ENCODE measurements around the gene HCN3.
"Not testable (repeated sequence)": the region's sequence is repeated elsewhere in the genome, so short reads cannot be mapped to it uniquely, and the experiment has no call there.

Gene HCN3

DNA sequence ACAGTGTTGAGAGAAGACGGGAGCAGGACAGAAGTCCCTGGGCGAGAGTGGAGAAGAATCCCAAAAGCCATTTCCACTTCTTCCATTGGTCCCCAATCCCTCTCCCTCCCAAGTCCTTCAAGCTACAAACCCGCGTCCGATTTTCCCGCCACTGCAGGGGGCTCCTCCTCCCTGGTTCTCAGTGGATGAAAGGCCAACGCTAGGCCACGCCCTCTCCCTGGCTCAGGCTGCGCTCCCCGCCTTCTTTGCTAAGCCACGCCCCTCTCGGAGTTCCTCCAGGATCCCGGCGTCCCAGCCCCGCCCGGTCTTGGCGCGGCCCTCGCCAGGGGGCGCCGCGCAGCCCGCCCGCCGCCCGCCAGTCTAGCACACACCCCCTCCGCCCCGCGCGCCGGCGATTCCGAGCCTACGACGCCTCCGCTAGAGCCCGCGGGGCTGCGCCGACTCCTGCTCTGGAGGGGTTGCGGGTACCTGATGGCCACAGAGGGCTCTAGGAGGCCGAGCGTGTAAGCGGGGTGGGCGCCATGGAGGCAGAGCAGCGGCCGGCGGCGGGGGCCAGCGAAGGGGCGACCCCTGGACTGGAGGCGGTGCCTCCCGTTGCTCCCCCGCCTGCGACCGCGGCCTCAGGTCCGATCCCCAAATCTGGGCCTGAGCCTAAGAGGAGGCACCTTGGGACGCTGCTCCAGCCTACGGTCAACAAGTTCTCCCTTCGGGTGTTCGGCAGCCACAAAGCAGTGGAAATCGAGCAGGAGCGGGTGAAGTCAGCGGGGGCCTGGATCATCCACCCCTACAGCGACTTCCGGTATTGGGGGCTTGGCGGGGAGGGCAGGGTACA is at the start of gene HCN3:
TSS of gene HCN3 (plus strand) at position 394 of the 832 bp plus-strand sequence. CDS start at position 522, 128 bp downstream.
- Mint-ChIP-seq H3K9me3 (ENCODE audit: low read depth) (no peaks in the 10 kb centered on the region), H3K27ac (peak within 1 kb of the TSS; percentile 22), H3K36me3 (peaks cover 5% of the 10 kb centered on the region), H3K4me3 (peak within 1 kb of the TSS; percentile 82), H3K4me1 (ENCODE audit: low read depth) (peaks cover 31% of the 10 kb centered on the region), H3K27me3 (no peaks in the 10 kb centered on the region)

DNA sequence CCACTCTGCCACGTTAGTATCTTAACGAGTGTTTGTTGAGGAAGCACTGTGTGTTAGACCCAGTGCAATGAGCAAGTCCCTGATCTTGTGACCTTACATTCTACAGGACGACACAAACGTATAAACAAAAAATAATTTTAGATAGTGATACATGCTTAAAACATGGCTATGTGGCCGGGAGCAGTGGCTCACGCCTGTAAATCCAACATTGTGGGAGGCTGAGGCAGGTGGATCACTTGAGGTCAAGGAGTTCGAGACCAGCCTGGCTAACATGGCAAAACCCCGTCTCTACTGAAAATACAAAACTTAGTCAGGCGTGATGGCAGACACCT is 49.2 kb upstream of the HCN3 start:
- Mint-ChIP-seq H3K36me3 (no peaks in the 10 kb centered on the region), H3K27me3 (no peaks in the 10 kb centered on the region), H3K4me1 (ENCODE audit: low read depth) (peaks cover 21% of the 10 kb centered on the region), H3K9me3 (ENCODE audit: low read depth) (no peaks in the 10 kb centered on the region), H3K4me3 (peak overlapping the region; percentile 91), H3K27ac (peak overlapping the region; percentile 98)

DNA sequence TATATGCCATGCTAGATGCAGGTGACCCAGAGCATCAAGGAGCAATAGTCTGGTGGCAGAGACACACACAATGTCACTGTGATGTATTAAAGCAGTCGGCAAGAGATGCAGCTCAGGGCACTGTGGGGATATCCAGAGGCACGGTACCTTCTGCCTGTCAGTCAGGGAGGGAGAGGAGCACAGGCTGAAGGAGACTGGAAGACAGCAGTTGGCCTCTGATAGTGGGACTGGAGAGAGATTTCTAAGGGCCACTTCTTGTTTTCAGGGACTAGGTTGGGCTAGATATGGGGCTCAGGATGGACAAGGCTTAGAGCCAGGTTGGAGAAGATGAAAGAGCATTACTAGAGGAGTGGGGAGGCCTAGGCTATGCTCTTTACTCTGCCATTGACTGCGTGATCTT is 46.0 kb upstream of the HCN3 start:
- not testable (repeated sequence) for H3K4me3 Mint-ChIP-seq; H3K36me3 Mint-ChIP-seq; H3K27me3 Mint-ChIP-seq; H3K9me3 Mint-ChIP-seq (ENCODE audit: low read depth)
- Mint-ChIP-seq H3K4me1 (ENCODE audit: low read depth) (peaks cover 16% of the 10 kb centered on the region), H3K27ac (peak overlapping the region; percentile 4)

DNA sequence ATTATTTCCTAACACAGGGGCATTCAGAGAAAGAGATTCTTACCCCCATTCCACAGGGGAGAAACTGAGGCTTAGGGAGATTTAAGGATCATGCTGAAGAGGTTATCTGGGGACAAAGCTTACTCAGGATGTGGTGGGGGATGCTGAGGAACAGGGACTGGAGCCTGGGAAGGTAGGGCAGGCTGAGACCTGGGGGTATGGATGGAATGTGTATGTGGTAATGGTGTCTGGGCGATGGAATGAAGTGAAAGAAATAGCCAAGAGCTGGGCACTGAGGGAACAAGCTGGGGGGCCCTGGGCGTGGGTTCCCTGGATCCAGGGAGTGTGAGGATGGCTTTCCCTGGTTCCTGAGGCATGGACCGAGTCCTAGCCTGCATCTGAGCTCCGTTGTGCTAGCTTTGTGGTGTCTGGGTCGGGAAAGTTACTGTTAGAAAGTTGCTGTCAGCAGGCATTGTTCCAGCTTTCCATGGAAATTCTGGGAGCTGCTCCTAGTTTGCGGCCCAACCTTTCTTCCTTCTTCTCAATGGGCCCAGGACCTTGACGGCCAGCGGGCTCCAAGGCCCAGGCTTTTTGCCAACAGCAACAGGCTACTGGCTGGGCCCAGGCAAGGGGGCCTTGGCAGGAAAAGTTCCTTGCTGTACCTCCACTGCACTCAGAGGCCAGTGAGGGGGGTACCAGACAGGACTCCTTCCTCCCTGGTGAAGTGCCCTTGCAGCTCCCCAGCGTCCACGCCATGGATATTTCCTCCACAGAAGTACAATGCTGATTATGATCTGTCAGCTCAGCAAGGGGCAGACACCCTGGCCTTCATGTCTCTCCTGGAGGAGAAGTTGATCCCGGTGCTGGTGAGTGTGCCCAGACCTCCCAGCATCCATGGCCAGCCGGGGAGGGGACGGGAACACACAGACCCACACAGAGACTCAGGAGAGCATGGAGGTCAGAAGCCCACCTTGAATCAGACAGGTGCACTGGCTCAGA is 45.0 kb upstream of the HCN3 start:
- H3K9me3 Mint-ChIP-seq (ENCODE audit: low read depth); H3K4me3 Mint-ChIP-seq; H3K27me3 Mint-ChIP-seq; H3K27ac Mint-ChIP-seq; H3K36me3 Mint-ChIP-seq: not testable (repeated sequence)
- peaks cover 11% of the 10 kb centered on the region for H3K4me1 Mint-ChIP-seq (ENCODE audit: low read depth)

DNA sequence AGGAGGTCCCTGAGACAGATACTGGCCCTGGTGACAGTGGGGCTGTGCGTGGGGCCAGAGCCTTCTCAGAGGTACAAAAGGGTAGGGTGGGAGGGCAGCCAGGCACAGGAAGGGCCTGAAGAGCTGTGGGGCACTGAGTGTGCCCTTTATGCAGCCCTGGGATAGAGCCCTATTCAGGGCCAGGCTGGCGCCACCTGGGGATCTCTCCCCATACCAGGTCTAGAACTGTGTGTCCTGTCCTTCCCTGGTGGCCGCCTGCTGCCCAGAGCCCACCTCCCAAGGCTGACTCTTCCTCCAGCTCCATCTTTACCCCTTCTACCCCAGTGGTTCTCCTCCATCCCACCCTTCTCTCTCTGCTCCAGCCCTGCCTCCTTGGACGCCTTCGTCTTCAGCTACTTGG is 43.8 kb upstream of the HCN3 start:
- not testable (repeated sequence) for H3K27ac Mint-ChIP-seq; H3K4me1 Mint-ChIP-seq (ENCODE audit: low read depth); H3K36me3 Mint-ChIP-seq; H3K9me3 Mint-ChIP-seq (ENCODE audit: low read depth); H3K27me3 Mint-ChIP-seq; H3K4me3 Mint-ChIP-seq

DNA sequence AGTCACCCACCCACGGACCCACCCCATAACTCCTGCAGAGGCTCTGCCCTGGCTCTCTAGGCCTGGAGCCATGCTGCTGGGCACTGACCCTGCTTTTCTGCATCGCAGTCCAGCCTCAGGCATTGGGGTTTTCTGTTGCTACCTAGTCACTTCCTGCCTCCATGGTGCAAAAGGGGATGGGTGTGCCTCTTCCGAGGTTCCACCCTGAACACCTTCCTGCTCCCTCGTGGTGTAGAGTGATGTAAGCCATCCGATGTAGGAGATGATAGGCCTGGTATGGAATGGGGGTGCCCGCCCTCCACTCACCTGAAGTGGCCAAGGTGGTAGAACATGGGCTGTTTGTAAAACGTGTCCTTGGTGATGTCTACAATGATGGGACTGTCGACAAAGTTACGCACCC is 41.9 kb upstream of the HCN3 start:
- H3K27me3 Mint-ChIP-seq; H3K9me3 Mint-ChIP-seq (ENCODE audit: low read depth); H3K4me3 Mint-ChIP-seq; H3K27ac Mint-ChIP-seq; H3K36me3 Mint-ChIP-seq: not testable (repeated sequence)
- H3K4me1 Mint-ChIP-seq (ENCODE audit: low read depth) = peaks cover 11% of the 10 kb centered on the region

DNA sequence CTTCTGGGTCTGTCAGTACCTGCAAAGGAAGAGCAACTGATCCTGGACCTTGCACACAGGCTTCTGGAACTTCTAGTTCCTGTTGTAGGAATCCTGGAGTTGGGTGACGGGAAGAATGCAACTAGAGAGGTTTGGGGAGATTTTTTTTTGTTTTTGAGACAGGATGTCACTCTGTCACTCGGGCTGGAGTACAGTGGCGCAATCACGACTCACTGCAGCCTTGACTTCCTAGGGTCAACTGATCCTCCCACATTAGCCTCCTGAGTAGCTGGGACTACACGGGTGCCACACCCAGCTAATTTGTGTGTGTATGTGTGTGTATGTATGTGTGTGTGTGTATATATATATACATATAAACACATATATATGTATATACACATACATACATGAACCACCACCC is 40.8 kb upstream of the HCN3 start:
- no peaks in the 10 kb centered on the region for H3K36me3 Mint-ChIP-seq
- no peak overlapping the region for H3K27ac Mint-ChIP-seq
- H3K4me3 Mint-ChIP-seq = no peak overlapping the region
- peaks cover 21% of the 10 kb centered on the region for H3K4me1 Mint-ChIP-seq (ENCODE audit: low read depth)
- no peaks in the 10 kb centered on the region for H3K27me3 Mint-ChIP-seq
- no peaks in the 10 kb centered on the region for H3K9me3 Mint-ChIP-seq (ENCODE audit: low read depth)

DNA sequence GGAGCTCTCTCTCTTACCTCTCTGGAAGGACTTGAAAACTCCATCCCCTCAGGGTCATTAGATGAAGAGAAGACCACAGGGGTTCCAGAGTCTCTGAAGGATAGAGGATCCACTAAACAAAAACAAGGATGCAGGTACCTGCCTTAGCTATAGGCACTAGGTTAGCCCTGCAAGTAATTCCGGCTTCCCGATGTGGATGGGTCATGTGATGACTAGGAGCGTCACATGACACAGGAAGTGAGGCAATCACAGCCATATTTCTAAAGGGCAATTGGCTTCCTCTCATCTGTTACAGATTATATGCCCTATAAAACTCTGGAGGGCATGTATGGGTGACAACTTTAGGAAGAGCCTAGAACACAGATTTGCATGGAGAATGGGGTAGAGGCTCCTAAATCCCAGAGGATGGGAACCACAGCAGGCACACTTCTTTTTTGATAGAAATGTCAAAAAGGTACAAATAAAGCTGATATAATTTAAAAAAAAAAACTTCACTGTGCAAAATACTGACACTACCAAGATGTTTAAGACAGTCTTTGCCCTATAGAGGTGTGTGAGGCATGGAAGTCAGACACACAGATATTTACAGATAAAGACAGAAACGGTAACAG is 36.1 kb upstream of the HCN3 start:
- H3K4me1 Mint-ChIP-seq (ENCODE audit: low read depth) = peaks cover 45% of the 10 kb centered on the region
- no peaks in the 10 kb centered on the region for H3K27me3 Mint-ChIP-seq
- H3K9me3 Mint-ChIP-seq (ENCODE audit: low read depth) = no peaks in the 10 kb centered on the region
- H3K27ac Mint-ChIP-seq = peak overlapping the region; percentile 85
- peak overlapping the region; percentile 87 for H3K4me3 Mint-ChIP-seq
- H3K36me3 Mint-ChIP-seq = no peaks in the 10 kb centered on the region

DNA sequence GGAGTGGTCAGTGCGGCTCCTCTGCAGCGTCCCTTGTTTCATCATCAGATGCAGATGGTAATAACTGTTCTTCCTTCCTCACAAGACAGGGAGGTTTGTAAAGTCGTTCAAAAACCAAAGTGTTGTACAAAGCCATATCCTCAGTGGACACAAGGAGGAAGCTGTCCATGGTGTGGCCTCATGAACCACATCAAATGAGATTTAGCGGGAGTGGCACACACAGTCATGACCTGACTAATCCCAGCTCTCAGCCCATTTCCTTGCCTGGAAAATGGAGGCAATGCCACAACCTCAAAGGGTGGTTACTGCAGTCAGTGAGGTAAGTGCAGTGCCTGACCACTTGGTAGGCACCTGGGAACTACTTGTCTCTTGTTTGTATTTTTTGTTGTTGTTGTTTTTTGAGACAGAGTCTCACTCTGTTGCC is 35.4 kb upstream of the HCN3 start:
- Mint-ChIP-seq H3K36me3 (no peaks in the 10 kb centered on the region), H3K4me3 (peak overlapping the region; percentile 87), H3K27me3 (no peaks in the 10 kb centered on the region), H3K4me1 (ENCODE audit: low read depth) (peaks cover 45% of the 10 kb centered on the region), H3K9me3 (ENCODE audit: low read depth) (no peaks in the 10 kb centered on the region), H3K27ac (peak overlapping the region; percentile 64)

DNA sequence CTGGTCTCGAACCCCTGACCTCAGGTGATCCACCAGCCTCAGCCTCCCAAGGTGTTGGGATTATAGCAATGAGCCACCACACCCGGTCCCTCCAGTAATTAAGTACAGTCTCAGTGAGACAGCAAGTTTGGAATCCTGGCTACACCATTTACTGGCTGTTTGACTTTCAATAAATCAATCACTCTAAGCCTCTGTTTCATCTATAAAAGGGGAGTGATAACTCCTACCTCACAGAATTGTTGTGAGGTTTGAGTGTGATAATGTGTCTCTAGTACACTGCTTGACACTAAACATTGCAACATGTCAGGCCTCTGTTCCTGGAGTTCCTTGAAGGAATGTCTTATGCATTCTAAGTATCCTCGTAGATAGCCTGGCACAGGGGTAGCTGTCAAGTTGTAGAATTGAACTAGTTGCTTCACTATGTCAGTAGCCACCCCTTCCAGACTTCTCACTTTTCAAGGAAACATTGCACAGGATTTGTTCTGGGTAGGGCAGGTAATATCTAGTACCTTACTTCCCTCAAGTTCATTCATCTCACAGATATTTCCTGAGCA is 34.4 kb upstream of the HCN3 start:
- Mint-ChIP-seq H3K27me3 (no peaks in the 10 kb centered on the region), H3K36me3 (no peaks in the 10 kb centered on the region), H3K9me3 (ENCODE audit: low read depth) (no peaks in the 10 kb centered on the region), H3K27ac (peak overlapping the region; percentile 89), H3K4me3 (peak overlapping the region; percentile 80), H3K4me1 (ENCODE audit: low read depth) (peaks cover 45% of the 10 kb centered on the region)

DNA sequence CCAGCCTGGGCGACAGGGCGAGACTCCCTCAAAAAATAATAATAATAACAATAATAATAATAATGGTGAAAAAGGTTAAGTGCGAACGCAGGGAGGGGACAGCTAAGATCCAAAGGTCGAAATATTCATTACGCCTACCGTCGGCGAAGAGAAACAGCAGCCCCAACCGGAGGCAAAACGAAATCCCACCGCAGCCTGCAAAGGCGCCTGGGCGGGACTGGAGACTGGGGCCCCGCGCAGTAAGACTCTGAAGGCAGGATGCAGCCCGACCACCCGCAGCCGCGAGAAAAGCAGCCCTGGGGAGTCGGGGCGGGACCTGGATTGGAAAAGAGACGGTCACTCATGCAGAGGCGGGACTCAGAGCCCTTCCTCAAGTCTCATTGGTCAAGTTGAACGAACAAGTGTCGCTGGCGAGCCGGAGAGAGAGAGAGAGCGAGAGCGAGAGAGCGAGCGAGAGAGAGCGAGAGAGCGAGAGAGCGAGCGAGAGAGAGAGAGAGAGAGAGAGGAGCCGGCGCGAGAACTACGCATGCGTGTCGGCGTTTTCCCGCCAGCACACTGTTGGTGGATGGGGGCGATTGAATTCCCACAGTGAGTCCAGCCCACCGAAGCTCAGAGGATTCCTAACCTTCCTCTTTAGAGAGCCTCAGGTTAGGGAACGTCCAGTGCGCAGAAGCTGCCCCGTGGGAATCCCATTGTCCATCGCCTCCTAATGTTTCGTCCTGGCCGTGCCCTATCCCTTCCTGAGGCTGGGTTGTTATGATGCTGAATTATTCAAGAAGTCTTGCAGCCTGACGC is 32.7 kb upstream of the HCN3 start:
- Mint-ChIP-seq H3K4me1 (ENCODE audit: low read depth) (peaks cover 44% of the 10 kb centered on the region), H3K4me3 (peak overlapping the region; percentile 80), H3K9me3 (ENCODE audit: low read depth) (no peaks in the 10 kb centered on the region), H3K27me3 (no peaks in the 10 kb centered on the region), H3K36me3 (no peaks in the 10 kb centered on the region), H3K27ac (peak overlapping the region; percentile 96)

DNA sequence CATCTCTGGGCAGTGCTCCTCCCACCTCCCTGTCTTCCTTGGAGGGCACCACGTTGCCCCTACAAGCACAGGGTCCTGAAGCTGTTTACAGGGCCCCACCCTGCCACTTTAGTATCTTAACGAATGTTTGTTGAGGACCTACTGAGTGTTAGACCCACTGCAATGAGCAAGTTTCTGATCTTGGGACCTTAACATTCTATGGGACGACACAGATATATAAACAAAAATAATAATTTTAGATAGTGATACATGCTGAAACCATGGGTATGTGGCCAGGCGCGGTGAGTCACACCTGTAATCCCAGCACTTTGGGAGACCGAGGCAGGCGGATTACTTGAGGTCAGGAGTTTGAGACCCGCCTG is 32.1 kb upstream of the HCN3 start:
- H3K9me3 Mint-ChIP-seq (ENCODE audit: low read depth) = no peaks in the 10 kb centered on the region

DNA sequence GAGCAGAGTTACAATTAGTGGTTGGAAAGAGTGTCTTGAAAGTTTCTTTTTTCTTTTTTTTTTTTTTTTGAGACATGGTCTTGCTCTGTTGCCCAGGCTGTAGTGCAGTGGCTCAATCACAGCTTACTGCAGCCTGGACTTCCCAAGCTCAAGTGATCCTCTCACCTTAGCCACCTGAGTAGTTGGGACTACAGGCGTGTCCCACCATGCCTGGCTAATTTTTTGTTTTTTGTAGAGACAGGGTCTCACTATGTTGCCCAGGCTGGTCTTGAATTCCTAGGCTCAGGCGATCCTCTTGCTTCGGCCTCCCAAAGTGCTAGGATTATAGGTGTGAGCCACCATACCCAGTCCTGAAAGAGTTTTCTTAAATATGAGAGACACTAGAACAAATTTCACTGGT is 30.5 kb upstream of the HCN3 start:
- H3K4me3 Mint-ChIP-seq; H3K27ac Mint-ChIP-seq; H3K36me3 Mint-ChIP-seq; H3K27me3 Mint-ChIP-seq; H3K9me3 Mint-ChIP-seq (ENCODE audit: low read depth): not testable (repeated sequence)
- H3K4me1 Mint-ChIP-seq (ENCODE audit: low read depth) = peaks cover 34% of the 10 kb centered on the region

More for the DNA sequence above, 32.1 kb upstream of the HCN3 start:
- peak overlapping the region; percentile 80 for H3K4me3 Mint-ChIP-seq
- peak overlapping the region; percentile 96 for H3K27ac Mint-ChIP-seq
- no peaks in the 10 kb centered on the region for H3K27me3 Mint-ChIP-seq
- no peaks in the 10 kb centered on the region for H3K36me3 Mint-ChIP-seq
- H3K4me1 Mint-ChIP-seq (ENCODE audit: low read depth) = peaks cover 44% of the 10 kb centered on the region
